KOPT-K1 (cell line): ENCODE measurements around the gene GPSM1.
"Not testable (repeated sequence)": the region's sequence is repeated elsewhere in the genome, so short reads cannot be mapped to it uniquely, and the experiment has no call there.

Source experiments
- H3K27ac ChIP-seq: fragments of 200-600 bp; sonication (generic); 2 replicates; pipeline ENCODE4 v1.5.1; 2016; ENCODE audit warnings: antibody characterized with exemption, mild to moderate bottlenecking, low read depth, low read length; ENCODE audit not compliant: poor library complexity, severe bottlenecking
- H3K36me3 ChIP-seq: fragments of 200-600 bp; sonication (generic); 2 replicates; pipeline ENCODE4 v1.5.1; 2017; ENCODE audit warnings: antibody characterized with exemption, mild to moderate bottlenecking, low read length, moderate library complexity; ENCODE audit not compliant: insufficient read depth
- H3K9me3 ChIP-seq: fragments of 200-600 bp; sonication (generic); 2 replicates; pipeline ENCODE4 v1.5.1; 2017; ENCODE audit warnings: antibody characterized with exemption, low read length, mild to moderate bottlenecking; ENCODE audit not compliant: insufficient read depth, poor library complexity, severe bottlenecking

GPSM1 gene

DNA sequence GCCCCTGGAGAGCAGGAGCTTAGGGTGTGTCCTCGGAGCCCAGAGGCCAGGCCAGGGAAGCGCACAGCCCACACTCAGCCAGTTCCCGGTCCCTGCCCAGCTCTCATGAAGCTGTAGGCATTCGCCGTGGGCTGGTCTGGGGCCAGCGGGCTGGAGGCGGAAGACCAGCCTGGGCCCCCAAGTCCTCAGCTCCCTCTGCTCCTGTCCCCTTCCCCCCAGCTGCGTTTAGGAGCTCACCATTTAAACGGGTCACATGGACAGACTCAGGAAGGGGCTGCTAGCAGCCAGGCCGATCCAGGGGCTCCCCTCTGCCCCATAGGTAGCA, 18.8 kb downstream of the GPSM1 start:
- no peaks in the 10 kb centered on the region for H3K9me3 ChIP-seq
- no peak overlapping the region for H3K27ac ChIP-seq
- H3K36me3 ChIP-seq, result no peaks in the 10 kb centered on the region

DNA sequence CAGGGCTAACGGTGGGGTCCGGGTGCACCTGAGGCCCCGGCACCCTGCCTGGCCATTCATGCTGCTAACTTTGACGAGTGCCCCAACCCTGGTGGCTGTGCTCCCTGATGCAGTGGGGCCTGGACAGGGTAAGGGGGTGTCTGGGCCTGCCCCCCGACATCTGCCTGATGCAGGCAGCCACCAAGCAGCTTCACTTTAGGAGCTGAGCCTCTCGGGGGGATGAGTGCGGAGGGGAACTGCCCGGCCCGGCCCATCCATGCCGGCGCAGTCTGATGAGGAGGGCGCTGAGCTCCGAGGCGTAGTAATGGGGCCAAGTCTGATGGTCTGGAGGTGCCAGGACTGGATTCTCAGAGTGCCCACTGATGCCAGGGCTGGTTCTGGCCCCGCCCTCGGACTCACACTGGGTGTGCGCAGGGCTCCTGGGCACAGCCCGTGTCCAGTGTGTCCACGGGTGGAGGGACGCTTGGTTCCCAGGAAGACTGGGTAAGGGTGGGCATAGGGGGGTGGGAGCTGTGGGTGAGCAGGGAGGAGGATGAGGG, 19.7 kb downstream of the GPSM1 start:
- Histone ChIP-seq H3K27ac (no peak overlapping the region), H3K36me3 (no peaks in the 10 kb centered on the region), H3K9me3 (no peaks in the 10 kb centered on the region)

DNA sequence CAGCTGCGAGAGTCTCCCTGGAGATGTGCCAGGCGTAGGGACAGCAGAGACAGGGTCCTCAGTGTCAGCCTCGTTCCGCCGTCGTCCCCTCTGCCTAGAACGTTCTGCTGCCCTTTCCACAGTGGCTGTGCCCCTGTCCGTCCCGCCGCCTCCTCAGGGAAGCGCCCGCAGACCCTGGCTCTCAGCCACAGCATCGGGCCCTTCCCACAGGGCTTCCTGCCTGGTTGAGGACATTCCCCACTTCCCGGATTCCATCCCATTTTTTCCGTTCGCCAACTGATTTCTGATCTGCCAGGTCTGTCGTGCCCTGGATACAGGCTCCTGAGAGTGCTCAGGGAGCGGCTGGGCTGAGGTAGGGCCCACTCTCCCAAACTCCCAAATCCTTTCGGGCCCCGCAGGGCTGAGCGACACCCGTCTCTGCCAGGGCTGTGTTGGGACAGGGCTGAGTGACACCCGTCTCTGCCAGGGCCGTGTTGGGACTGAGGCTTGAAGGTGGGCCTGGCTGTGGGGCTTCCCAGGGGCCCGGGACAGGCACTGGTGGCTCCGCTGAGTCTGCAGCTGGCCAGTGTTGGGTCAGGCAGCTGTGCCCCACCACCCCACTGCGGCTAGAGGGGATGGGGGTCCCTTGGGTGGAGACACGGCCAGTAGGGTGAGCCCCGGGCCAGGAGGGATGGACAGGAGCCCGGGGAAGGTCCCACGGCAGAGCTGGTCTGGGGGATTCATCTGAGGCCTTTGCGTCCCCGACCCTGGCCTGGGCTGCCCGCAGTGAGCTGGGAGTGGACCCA, 20.3 kb downstream of the GPSM1 start:
- no peak overlapping the region for H3K27ac ChIP-seq
- H3K9me3 ChIP-seq, result no peaks in the 10 kb centered on the region
- no peaks in the 10 kb centered on the region for H3K36me3 ChIP-seq

DNA sequence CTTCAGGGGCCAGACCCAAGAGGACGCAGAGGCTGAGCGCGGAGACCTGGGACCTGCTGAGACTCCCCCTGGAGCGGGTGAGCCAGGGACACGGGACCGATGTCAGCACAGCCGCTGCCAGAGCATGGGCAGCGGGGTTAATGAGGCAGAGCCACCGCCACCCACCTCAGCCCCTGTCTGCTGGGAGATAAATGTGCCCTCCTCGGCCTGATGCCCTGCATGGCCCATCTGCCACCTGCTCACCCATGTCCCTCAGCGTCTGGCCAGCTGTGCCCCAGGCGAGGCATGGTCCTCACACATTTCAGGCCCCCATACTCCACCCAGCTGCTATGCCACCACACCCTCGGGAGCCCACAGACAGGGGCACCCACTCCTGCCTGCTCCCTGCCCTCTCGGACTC, 21.4 kb downstream of the GPSM1 start:
- Histone ChIP-seq H3K36me3 (no peaks in the 10 kb centered on the region), H3K9me3 (no peaks in the 10 kb centered on the region), H3K27ac (no peak overlapping the region)

DNA sequence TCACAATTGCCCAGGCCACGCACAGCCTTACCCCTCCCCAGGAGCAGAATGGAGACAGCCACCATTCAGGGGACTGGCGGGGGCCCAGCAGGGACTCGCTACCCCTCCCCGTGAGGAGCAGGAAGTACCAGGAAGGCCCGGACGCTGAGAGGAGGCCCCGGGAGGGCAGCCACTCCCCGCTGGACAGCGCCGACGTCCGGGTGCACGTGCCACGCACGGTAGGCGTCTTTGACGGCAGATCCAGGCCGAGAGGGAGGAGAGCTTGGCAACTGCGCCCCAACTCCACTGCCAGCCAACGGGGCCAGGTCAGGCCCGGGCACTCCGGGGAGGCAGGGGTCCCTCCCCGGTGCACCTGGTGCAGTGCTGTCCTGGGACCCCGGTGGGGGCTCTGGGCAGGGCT, 22.2 kb downstream of the GPSM1 start:
- H3K36me3 ChIP-seq, result no peaks in the 10 kb centered on the region
- H3K27ac ChIP-seq, result no peak overlapping the region
- H3K9me3 ChIP-seq, result no peaks in the 10 kb centered on the region

DNA sequence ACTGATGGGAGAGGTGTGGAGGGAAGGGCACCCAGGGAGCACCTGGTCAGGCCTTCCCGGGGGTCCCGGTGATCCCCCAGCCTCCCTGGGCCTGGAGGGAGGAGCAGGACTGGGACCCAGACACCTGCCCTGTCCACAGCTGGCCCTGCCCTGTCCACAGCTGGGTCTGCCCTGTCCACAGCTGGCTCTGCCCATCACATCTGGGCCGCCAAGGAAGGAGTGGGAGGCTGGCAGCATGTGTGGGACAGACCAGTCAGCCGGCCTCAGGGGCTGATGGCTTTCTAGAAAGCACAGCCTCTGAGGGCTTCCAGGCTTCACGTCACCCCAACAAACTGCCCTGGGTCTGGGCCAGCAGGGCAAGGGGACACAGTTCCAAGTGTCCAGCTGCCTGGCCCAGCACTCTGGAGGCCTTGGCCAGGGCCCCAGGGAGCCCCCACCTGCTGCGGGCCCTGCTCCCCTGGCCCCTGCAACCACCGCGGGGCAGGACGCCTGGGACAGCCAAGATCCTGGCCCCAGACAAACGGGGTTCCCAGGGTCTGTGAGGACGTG, 24.0 kb downstream of the GPSM1 start:
- H3K36me3 ChIP-seq, result no peaks in the 10 kb centered on the region
- no peak overlapping the region for H3K27ac ChIP-seq
- no peaks in the 10 kb centered on the region for H3K9me3 ChIP-seq

DNA sequence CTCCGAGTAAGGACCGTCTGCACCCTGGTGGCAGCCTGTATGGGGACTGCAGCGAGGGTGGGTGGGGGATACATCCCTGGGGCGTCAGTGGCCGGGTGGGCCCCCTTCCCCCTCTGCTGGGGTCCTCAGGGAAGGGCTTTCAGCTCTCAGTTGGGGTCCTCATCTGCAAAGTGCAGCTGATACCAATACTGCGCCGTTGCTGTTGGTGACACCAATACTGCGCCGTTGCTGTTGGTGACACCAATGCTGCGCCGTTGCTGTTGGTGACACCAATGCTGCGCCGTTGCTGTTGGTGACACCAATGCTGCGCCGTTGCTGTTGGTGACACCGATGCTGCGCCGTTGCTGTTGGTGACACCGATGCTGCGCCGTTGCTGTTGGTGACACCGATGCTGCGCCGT, 24.5 kb downstream of the GPSM1 start:
- not testable (repeated sequence) for H3K27ac ChIP-seq, H3K36me3 ChIP-seq, H3K9me3 ChIP-seq

DNA sequence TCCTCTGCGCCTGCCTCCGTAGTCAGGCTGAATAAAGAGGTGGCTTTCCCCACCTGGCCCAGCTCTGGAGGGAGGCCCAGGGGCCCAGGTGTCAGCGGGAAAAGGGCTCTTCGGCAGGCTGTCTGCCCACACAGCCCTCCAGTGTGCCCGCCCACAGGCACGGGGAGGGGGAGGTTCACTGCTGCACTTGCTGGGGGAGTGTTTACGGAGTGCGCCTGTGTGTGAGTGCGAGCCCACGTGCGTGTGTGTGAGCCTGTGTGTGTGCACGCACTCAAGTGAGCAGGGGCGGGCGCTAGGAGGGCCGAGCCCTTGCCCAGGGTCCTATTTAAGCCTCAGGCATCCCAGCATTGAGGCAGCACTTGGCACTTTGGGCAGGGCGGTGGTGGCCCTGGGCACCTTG, 25.3 kb downstream of the GPSM1 start:
- Histone ChIP-seq H3K36me3 (no peaks in the 10 kb centered on the region), H3K27ac (no peak overlapping the region), H3K9me3 (no peaks in the 10 kb centered on the region)

DNA sequence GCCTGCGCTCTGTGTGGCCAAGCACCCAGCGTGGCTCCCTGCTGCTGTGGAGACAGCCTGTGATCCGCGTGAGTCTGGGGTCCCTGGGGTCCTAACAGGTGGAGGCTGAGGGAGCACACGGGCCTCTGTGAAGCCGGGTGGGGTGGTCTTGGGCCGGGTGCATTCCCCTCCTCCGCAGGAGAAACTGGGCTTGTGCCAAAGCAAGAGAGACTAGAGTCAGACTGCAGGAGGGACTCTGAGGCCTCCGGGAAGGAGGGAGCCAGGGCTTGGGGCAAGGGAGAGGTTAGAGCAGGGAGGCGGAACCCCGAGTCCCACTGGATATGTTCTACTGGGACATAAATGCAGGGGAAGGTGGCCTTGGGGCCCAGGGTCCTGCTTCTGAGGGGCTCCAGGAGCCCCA, 25.7 kb downstream of the GPSM1 start:
- H3K9me3 ChIP-seq, result no peaks in the 10 kb centered on the region
- H3K36me3 ChIP-seq, result no peaks in the 10 kb centered on the region
- no peak overlapping the region for H3K27ac ChIP-seq

DNA sequence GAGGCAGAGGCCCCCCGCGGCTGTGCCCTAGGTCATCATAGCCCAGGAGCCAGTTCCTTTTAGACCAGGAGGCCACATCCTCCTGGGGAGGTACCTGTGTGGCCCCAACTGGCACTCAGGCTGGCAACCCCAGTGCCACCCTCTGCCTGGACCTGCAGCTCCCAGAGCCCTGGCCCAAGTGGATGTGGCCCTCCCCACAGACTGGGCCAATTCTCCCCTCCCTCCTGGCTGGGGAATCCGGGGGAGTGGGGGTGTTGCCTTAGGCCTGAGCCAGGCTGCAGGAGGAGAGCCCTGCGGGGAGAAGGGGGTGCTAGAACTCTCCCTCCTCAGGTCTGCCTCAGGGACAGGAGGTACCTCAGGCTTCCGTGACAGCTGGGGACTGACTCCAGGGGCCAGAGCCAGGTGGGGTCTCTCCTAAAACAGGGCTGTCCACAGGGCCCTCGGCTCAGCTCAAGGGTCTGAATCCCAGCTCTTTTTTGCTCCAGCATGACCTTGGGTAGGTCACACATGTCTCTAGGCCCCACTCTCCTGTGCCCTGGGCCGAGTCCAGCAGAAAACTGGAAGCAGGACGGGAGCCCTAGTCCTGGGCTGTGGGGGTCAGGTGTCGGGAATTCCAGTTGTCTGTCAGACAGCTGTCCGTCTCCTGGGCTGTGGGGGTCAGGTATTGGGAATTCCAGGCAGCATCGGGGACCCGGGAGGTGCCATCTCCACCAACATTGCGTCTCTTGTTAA, 26.6 kb downstream of the GPSM1 start:
- Histone ChIP-seq H3K36me3 (no peaks in the 10 kb centered on the region), H3K27ac (no peak overlapping the region), H3K9me3 (no peaks in the 10 kb centered on the region)

DNA sequence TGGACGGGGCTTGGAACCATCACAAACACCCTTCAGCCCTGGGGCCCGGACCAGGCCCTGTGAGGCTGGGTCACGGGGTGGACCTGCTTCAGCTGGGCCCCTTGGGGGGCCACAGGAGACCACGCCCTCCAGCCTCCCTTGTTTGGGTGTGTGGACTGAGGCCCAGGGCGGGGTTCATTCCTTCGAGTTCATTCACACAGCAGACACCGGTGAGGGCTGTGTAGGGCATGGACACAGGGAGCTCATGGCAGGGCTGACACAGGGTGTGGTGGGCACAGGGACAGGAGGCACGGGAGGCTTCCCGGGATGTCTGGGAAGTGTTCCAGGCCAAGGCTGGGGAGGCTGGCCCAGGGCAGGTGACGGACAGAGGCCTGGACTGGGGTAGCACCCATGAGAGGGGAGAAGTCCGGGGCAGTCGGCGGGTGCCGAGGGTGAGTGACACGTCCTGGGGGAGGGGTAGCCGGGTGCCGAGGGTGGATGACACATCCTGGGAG, 27.3 kb downstream of the GPSM1 start:
- H3K9me3 ChIP-seq, result no peaks in the 10 kb centered on the region
- no peak overlapping the region for H3K27ac ChIP-seq
- peaks cover 2% of the 10 kb centered on the region; the same call in 1 of the 2 replicates for H3K36me3 ChIP-seq

DNA sequence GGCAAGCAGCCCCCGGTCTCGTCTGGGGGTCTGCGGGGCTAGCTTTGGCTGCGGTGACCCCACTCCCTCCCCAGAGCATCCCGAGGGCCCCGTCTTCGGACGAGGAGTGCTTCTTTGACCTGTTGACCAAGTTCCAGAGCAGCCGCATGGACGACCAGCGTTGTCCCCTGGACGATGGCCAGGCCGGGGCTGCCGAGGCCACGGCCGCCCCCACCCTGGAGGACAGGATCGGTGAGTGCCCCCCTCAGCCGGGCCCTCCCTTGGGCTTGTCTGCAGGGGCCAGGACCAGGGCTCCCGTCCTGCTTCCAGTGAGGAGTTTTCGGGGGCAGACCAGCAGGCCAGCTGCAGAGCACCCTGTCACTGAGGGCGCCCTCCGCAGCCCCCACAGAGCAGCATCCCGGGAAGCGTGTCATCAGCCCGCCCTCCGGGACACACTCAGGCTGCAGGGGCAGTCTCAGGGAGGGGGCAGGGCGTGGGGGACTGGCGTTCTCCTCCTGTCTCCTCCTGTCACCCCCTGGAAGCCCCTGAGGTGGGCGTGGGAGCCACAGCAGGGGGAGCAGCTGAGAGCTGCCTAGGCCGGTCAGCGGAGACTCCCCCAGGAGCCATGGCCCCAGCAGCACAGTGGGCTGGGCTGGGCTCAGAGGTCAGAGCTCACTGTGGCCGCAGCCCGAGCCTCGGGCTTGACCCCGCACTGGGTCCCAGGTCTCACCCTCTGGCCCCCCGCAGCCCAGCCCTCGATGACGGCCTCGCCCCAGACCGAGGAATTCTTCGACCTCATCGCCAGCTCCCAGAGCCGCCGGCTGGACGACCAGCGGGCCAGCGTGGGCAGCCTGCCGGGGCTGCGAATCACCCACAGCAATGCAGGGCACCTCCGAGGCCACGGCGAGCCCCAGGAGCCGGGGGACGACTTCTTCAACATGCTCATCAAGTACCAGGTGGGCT, 28.5 kb downstream of the GPSM1 start:
- Histone ChIP-seq H3K9me3 (no peaks in the 10 kb centered on the region), H3K36me3 (peaks cover 13% of the 10 kb centered on the region; the same call in 1 of the 2 replicates), H3K27ac (no peak overlapping the region)

DNA sequence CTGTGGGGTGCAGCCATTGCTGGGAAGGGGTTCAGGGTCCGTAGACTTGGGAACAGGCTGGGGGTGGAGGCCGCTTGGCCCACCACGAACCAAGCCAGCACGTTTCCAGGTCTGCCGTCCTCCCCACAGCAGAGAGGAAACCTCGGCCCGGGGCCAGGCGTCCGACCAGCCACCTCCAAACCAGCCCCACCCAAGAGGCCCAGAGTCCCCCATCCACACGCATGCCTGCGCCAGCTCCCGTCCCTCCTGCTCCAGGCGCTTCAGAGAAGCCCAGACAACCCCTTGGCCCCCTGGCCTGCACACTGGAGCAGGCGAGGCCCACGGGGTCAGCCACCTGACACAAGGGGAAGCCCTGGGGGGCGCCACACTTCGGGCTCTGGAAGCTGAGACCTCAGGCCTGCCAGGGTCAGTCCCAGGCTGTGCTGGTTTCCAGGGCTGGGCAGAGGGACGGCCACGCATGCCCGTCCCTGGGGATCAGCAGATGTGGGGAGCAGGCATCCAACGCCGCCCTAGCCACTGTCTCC, 29.9 kb downstream of the GPSM1 start:
- peaks cover 20% of the 10 kb centered on the region; the same call in 1 of the 2 replicates for H3K36me3 ChIP-seq
- H3K9me3 ChIP-seq, result no peaks in the 10 kb centered on the region
- no peak overlapping the region for H3K27ac ChIP-seq

DNA sequence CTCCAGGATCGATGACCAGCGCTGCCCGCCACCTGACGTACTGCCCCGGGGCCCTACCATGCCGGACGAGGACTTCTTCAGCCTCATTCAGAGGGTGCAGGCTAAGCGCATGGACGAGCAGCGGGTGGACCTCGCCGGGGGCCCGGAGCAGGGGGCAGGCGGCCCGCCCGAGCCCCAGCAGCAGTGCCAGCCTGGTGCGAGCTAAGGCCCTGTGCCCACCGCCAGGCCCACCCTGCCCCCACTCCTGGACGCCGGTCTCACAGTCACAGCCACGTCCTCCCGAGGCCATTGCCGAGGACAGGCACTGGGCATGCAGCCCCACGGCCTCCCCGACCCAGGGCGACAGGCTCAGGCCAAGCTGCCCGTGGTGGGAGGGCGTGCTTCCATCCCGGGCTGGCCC, 30.7 kb downstream of the GPSM1 start:
- no peaks in the 10 kb centered on the region for H3K9me3 ChIP-seq
- H3K36me3 ChIP-seq, result peaks cover 20% of the 10 kb centered on the region; the same call in 1 of the 2 replicates
- H3K27ac ChIP-seq, result no peak overlapping the region
